Measurements from ENCODE around the gene NPBWR2.

Gene NPBWR2

GRCh38 chr20:64144144-64144912 is 37.0 kb upstream of the NPBWR2 start:
- Histone ChIP-seq H2BK5ac (ENCODE audit: low read length) (no peak overlapping the region), H3K79me2 (ENCODE audit: control insufficient read depth, insufficient read depth, low read length) (no peaks in the 10 kb centered on the region), H2BK15ac (replicated peaks; ENCODE audit: low read depth) (no peak overlapping the region), H3K23ac (ENCODE audit: low read length) (no peak overlapping the region), H4K8ac (ENCODE audit: low read depth, low read length) (no peak overlapping the region), H3K4me3 (ENCODE audit: low read length) (no peak overlapping the region), H2AK5ac (ENCODE audit: low read length) (no peak overlapping the region), H3K79me1 (ENCODE audit: low read length) (no peaks in the 10 kb centered on the region), H3K27ac (ENCODE audit: low read depth, low read length) (no peak overlapping the region), H4K5ac (ENCODE audit: low read length) (no peak overlapping the region), H3K27me3 (ENCODE audit: insufficient read depth, low read length, poor library complexity) (no peaks in the 10 kb centered on the region), H3K9ac (ENCODE audit: low read length) (no peak overlapping the region), H2BK120ac (ENCODE audit: low read depth, low read length) (no peak overlapping the region), H3K56ac (ENCODE audit: low read length) (no peak overlapping the region), H3K4me2 (ENCODE audit: low read length) (no peak overlapping the region), H3K18ac (ENCODE audit: low read length) (no peak overlapping the region), H3K4me1 (ENCODE audit: control insufficient read depth, low read depth, low read length) (no peaks in the 10 kb centered on the region), H3K36me3 (ENCODE audit: control insufficient read depth, insufficient read depth, low read length) (no peaks in the 10 kb centered on the region), H3K4ac (ENCODE audit: low read depth, low read length) (no peak overlapping the region)
- DNase-seq: no peak
- WGBS (ENCODE audit: extremely low coverage, insufficient coverage, low lambda C conversion rate): no CpG with 5 or more reads among the region's 8 CpGs

GRCh38 chr20:64143018-64143801 is 35.8 kb upstream of the NPBWR2 start:
- no peak overlapping the region for H3K27ac ChIP-seq (ENCODE audit: low read depth, low read length)
- no peaks in the 10 kb centered on the region for H3K79me1 ChIP-seq (ENCODE audit: low read length)
- H4K5ac ChIP-seq (ENCODE audit: low read length): no peak overlapping the region
- no peak overlapping the region for H3K18ac ChIP-seq (ENCODE audit: low read length)
- no peak overlapping the region for H2BK120ac ChIP-seq (ENCODE audit: low read depth, low read length)
- no peak overlapping the region for H4K8ac ChIP-seq (ENCODE audit: low read depth, low read length)
- no peak overlapping the region for H3K4me2 ChIP-seq (ENCODE audit: low read length)
- no peak overlapping the region for H3K4ac ChIP-seq (ENCODE audit: low read depth, low read length)
- no peaks in the 10 kb centered on the region for H3K79me2 ChIP-seq (ENCODE audit: control insufficient read depth, insufficient read depth, low read length)
- H3K27me3 ChIP-seq (ENCODE audit: insufficient read depth, low read length, poor library complexity): no peaks in the 10 kb centered on the region
- no peak overlapping the region for H2BK15ac ChIP-seq (replicated peaks; ENCODE audit: low read depth)
- DNase-seq: no peak
- no peak overlapping the region for H2AK5ac ChIP-seq (ENCODE audit: low read length)
- no peak overlapping the region for H3K4me3 ChIP-seq (ENCODE audit: low read length)
- no peak overlapping the region for H3K23ac ChIP-seq (ENCODE audit: low read length)
- no peaks in the 10 kb centered on the region for H3K36me3 ChIP-seq (ENCODE audit: control insufficient read depth, insufficient read depth, low read length)
- no peak overlapping the region for H3K9ac ChIP-seq (ENCODE audit: low read length)
- H2BK5ac ChIP-seq (ENCODE audit: low read length): no peak overlapping the region
- no peak overlapping the region for H3K56ac ChIP-seq (ENCODE audit: low read length)
- no peaks in the 10 kb centered on the region for H3K4me1 ChIP-seq (ENCODE audit: control insufficient read depth, low read depth, low read length)
- WGBS (ENCODE audit: extremely low coverage, insufficient coverage, low lambda C conversion rate): no CpG with 5 or more reads among the region's 14 CpGs

- Histone ChIP-seq H3K23ac (ENCODE audit: low read length) (no peak overlapping the region), H3K27me3 (ENCODE audit: insufficient read depth, low read length, poor library complexity) (no peaks in the 10 kb centered on the region), H4K5ac (ENCODE audit: low read length) (no peak overlapping the region), H3K4me3 (ENCODE audit: low read length) (no peak overlapping the region), H3K79me1 (ENCODE audit: low read length) (no peaks in the 10 kb centered on the region), H3K27ac (ENCODE audit: low read depth, low read length) (no peak overlapping the region), H3K4ac (ENCODE audit: low read depth, low read length) (no peak overlapping the region), H3K56ac (ENCODE audit: low read length) (no peak overlapping the region), H3K18ac (ENCODE audit: low read length) (no peak overlapping the region), H3K9ac (ENCODE audit: low read length) (no peak overlapping the region), H3K4me2 (ENCODE audit: low read length) (no peak overlapping the region), H3K4me1 (ENCODE audit: control insufficient read depth, low read depth, low read length) (no peaks in the 10 kb centered on the region), H2BK15ac (replicated peaks; ENCODE audit: low read depth) (no peak overlapping the region), H2BK5ac (ENCODE audit: low read length) (no peak overlapping the region), H2BK120ac (ENCODE audit: low read depth, low read length) (no peak overlapping the region), H3K79me2 (ENCODE audit: control insufficient read depth, insufficient read depth, low read length) (no peaks in the 10 kb centered on the region), H3K36me3 (ENCODE audit: control insufficient read depth, insufficient read depth, low read length) (no peaks in the 10 kb centered on the region), H2AK5ac (ENCODE audit: low read length) (no peak overlapping the region), H4K8ac (ENCODE audit: low read depth, low read length) (no peak overlapping the region)
- no peak for DNase-seq
- WGBS (ENCODE audit: extremely low coverage, insufficient coverage, low lambda C conversion rate): no CpG with 5 or more reads among the region's 9 CpGs
Observed at GRCh38 chr20:64142590-64142989, 35.2 kb upstream of the NPBWR2 start.

GRCh38 chr20:64140956-64141355 is 33.6 kb upstream of the NPBWR2 start:
- H4K8ac ChIP-seq (ENCODE audit: low read depth, low read length): no peak overlapping the region
- no peak overlapping the region for H3K4me3 ChIP-seq (ENCODE audit: low read length)
- no peaks in the 10 kb centered on the region for H3K79me2 ChIP-seq (ENCODE audit: control insufficient read depth, insufficient read depth, low read length)
- no peaks in the 10 kb centered on the region for H3K4me1 ChIP-seq (ENCODE audit: control insufficient read depth, low read depth, low read length)
- H2BK120ac ChIP-seq (ENCODE audit: low read depth, low read length): no peak overlapping the region
- no peaks in the 10 kb centered on the region for H3K27me3 ChIP-seq (ENCODE audit: insufficient read depth, low read length, poor library complexity)
- H2BK5ac ChIP-seq (ENCODE audit: low read length): no peak overlapping the region
- H3K56ac ChIP-seq (ENCODE audit: low read length): no peak overlapping the region
- no peak overlapping the region for H4K5ac ChIP-seq (ENCODE audit: low read length)
- no peak overlapping the region for H3K23ac ChIP-seq (ENCODE audit: low read length)
- H3K4me2 ChIP-seq (ENCODE audit: low read length): no peak overlapping the region
- H3K18ac ChIP-seq (ENCODE audit: low read length): no peak overlapping the region
- H3K27ac ChIP-seq (ENCODE audit: low read depth, low read length): no peak overlapping the region
- H3K9ac ChIP-seq (ENCODE audit: low read length): no peak overlapping the region
- DNase-seq: no peak
- H3K4ac ChIP-seq (ENCODE audit: low read depth, low read length): no peak overlapping the region
- H2AK5ac ChIP-seq (ENCODE audit: low read length): no peak overlapping the region
- WGBS (ENCODE audit: extremely low coverage, insufficient coverage, low lambda C conversion rate): no CpG with 5 or more reads among the region's 10 CpGs
- no peaks in the 10 kb centered on the region for H3K79me1 ChIP-seq (ENCODE audit: low read length)
- H2BK15ac ChIP-seq (replicated peaks; ENCODE audit: low read depth): no peak overlapping the region
- H3K36me3 ChIP-seq (ENCODE audit: control insufficient read depth, insufficient read depth, low read length): no peaks in the 10 kb centered on the region

- H3K23ac ChIP-seq (ENCODE audit: low read length): no peak overlapping the region
- no peak overlapping the region for H3K9ac ChIP-seq (ENCODE audit: low read length)
- H4K8ac ChIP-seq (ENCODE audit: low read depth, low read length): no peak overlapping the region
- H3K79me1 ChIP-seq (ENCODE audit: low read length): no peaks in the 10 kb centered on the region
- H3K4me1 ChIP-seq (ENCODE audit: control insufficient read depth, low read depth, low read length): no peaks in the 10 kb centered on the region
- no peak overlapping the region for H3K4me3 ChIP-seq (ENCODE audit: low read length)
- no peak overlapping the region for H3K18ac ChIP-seq (ENCODE audit: low read length)
- H2BK5ac ChIP-seq (ENCODE audit: low read length): no peak overlapping the region
- no peak overlapping the region for H3K27ac ChIP-seq (ENCODE audit: low read depth, low read length)
- H3K4me2 ChIP-seq (ENCODE audit: low read length): no peak overlapping the region
- DNase-seq: no peak
- H3K79me2 ChIP-seq (ENCODE audit: control insufficient read depth, insufficient read depth, low read length): no peaks in the 10 kb centered on the region
- H3K4ac ChIP-seq (ENCODE audit: low read depth, low read length): no peak overlapping the region
- no peaks in the 10 kb centered on the region for H3K36me3 ChIP-seq (ENCODE audit: control insufficient read depth, insufficient read depth, low read length)
- no peak overlapping the region for H2AK5ac ChIP-seq (ENCODE audit: low read length)
- H2BK120ac ChIP-seq (ENCODE audit: low read depth, low read length): no peak overlapping the region
- H3K27me3 ChIP-seq (ENCODE audit: insufficient read depth, low read length, poor library complexity): no peaks in the 10 kb centered on the region
- no CpG with 5 or more reads among the region's 13 CpGs for WGBS (ENCODE audit: extremely low coverage, insufficient coverage, low lambda C conversion rate)
- H2BK15ac ChIP-seq (replicated peaks; ENCODE audit: low read depth): no peak overlapping the region
- no peak overlapping the region for H3K56ac ChIP-seq (ENCODE audit: low read length)
- H4K5ac ChIP-seq (ENCODE audit: low read length): no peak overlapping the region
Observed at GRCh38 chr20:64140061-64140931, 32.9 kb upstream of the NPBWR2 start.
